Activated naive CD8-positive, alpha-beta T cell treated with anti-CD3 and anti-CD28 coated beads for 36 hours (primary cell): ENCODE data around the gene PCMTD2. TPM values are rescaled to one million over a fixed set of nuclear protein-coding genes. Genes with fewer than 3 reads are reported as not detected.
"Not testable (repeated sequence)": the region's sequence is repeated elsewhere in the genome, so short reads cannot be mapped to it uniquely, and the experiment has no call there.

Experiments used
- DNase-seq: peaks from one replicate; pipeline ENCODE4 v3.0.0; 2021
- H3K27ac Mint-ChIP-seq: one replicate; pipeline ENCODE4 v1.8.0; 2022; ENCODE audit warnings: mild to moderate bottlenecking, moderate library complexity, mixed read lengths
- H3K27me3 Mint-ChIP-seq: one replicate; pipeline ENCODE4 v1.8.0; 2022; ENCODE audit warnings: mild to moderate bottlenecking, mixed read lengths
- H3K36me3 Mint-ChIP-seq: one replicate; pipeline ENCODE4 v1.8.0; 2021; ENCODE audit warnings: mild to moderate bottlenecking, mixed read lengths
- H3K4me1 Mint-ChIP-seq: one replicate; pipeline ENCODE4 v1.8.0; 2021; ENCODE audit warnings: mixed read lengths
- H3K4me3 Mint-ChIP-seq: one replicate; pipeline ENCODE4 v1.8.0; 2022; ENCODE audit warnings: mild to moderate bottlenecking, moderate library complexity, mixed read lengths
- H3K9me3 Mint-ChIP-seq: one replicate; pipeline ENCODE4 v1.8.0; 2022; ENCODE audit warnings: mixed read lengths
- total RNA-seq, 2 experiments: library from RNA; stranded (reverse); gene quantifications; one replicate each; pipeline ENCODE4 v1.2.3, GENCODE V29; 2021

The PCMTD2 gene
- total RNA-seq, 2 experiments from 2014 or later: 27.5 to 30.0 TPM

- not testable (repeated sequence) for H3K27ac Mint-ChIP-seq, DNase-seq, H3K36me3 Mint-ChIP-seq, H3K9me3 Mint-ChIP-seq, H3K4me3 Mint-ChIP-seq, H3K4me1 Mint-ChIP-seq
- H3K27me3 Mint-ChIP-seq: peaks cover 25% of the 10 kb centered on the region
Observed at GRCh38 chr20:64318056-64318455, 62.5 kb downstream of the PCMTD2 start.

GRCh38 chr20:64322031-64322789 is 66.7 kb downstream of the PCMTD2 start:
- not testable (repeated sequence) for H3K36me3 Mint-ChIP-seq, H3K4me1 Mint-ChIP-seq, H3K27ac Mint-ChIP-seq, DNase-seq, H3K4me3 Mint-ChIP-seq, H3K9me3 Mint-ChIP-seq
- H3K27me3 Mint-ChIP-seq: peaks cover 39% of the 10 kb centered on the region

Other genes with a start within 250 kb of the PCMTD2 start
- 1 to 10 TPM; 2.1 to 2.5 TPM for gene C20orf204, start 219.6 kb upstream of the PCMTD2 start, total RNA-seq
- gene SOX18, start 206.1 kb upstream of the PCMTD2 start, total RNA-seq: not detected
- 10 to 100 TPM; 37.8 to 38.6 TPM for gene TCEA2, start 192.6 kb upstream of the PCMTD2 start, total RNA-seq
- 10 to 100 TPM; 26.4 to 31.8 TPM for gene RGS19, start 176.2 kb upstream of the PCMTD2 start, total RNA-seq
- under 1 TPM; 0.16 to 0.25 TPM for gene OPRL1, start 175.7 kb upstream of the PCMTD2 start, total RNA-seq
- gene LKAAEAR1, start 171.3 kb upstream of the PCMTD2 start, total RNA-seq: under 1 TPM; 0.47 to 0.50 TPM
- gene NPBWR2, start 148.2 kb upstream of the PCMTD2 start, total RNA-seq: not detected
- gene MYT1, start 91.3 kb upstream of the PCMTD2 start, total RNA-seq: under 1 TPM in 1 of 2 experiments, not detected in 1; 0.44 TPM